Effector memory CD4-positive, alpha-beta T cell (primary cell): ENCODE results near the gene MEF2C.
"Not testable (repeated sequence)": the region's sequence is repeated elsewhere in the genome, so short reads cannot be mapped to it uniquely, and the experiment has no call there.

Experiments used
- DNase-seq, 3 donors: peaks; one replicate each; pipeline ENCODE4 v3.0.0-alpha.2; 2020
- H3K27ac ChIP-seq: 2 replicates; pipeline ENCODE4 v1.7.0; 2013; ENCODE audit warnings: mild to moderate bottlenecking, low read length, moderate library complexity; ENCODE audit not compliant: insufficient read depth, poor library complexity, severe bottlenecking
- H3K27me3 ChIP-seq: replicated peaks from 2 replicates; pipeline ENCODE4 v1.7.0; 2013; ENCODE audit warnings: mild to moderate bottlenecking, low read length; ENCODE audit not compliant: insufficient read depth, control insufficient read depth, poor library complexity, severe bottlenecking
- H3K36me3 ChIP-seq: 2 replicates; pipeline ENCODE4 v1.7.0; 2013; ENCODE audit warnings: mild to moderate bottlenecking, low read length, moderate library complexity; ENCODE audit not compliant: control insufficient read depth, insufficient read depth
- H3K4me1 ChIP-seq: 2 replicates; pipeline ENCODE4 v1.7.0; 2013; ENCODE audit warnings: low read length, mild to moderate bottlenecking; ENCODE audit not compliant: control insufficient read depth, insufficient read depth, poor library complexity, severe bottlenecking
- H3K4me3 ChIP-seq: 2 replicates; pipeline ENCODE4 v1.7.0; 2013; ENCODE audit warnings: low read length, low read depth, mild to moderate bottlenecking; ENCODE audit not compliant: insufficient read depth, poor library complexity, severe bottlenecking
- H3K9me3 ChIP-seq: 2 replicates; pipeline ENCODE4 v1.7.0; 2013; ENCODE audit warnings: mild to moderate bottlenecking, low read length, moderate library complexity; ENCODE audit not compliant: control insufficient read depth

MEF2C gene

DNA sequence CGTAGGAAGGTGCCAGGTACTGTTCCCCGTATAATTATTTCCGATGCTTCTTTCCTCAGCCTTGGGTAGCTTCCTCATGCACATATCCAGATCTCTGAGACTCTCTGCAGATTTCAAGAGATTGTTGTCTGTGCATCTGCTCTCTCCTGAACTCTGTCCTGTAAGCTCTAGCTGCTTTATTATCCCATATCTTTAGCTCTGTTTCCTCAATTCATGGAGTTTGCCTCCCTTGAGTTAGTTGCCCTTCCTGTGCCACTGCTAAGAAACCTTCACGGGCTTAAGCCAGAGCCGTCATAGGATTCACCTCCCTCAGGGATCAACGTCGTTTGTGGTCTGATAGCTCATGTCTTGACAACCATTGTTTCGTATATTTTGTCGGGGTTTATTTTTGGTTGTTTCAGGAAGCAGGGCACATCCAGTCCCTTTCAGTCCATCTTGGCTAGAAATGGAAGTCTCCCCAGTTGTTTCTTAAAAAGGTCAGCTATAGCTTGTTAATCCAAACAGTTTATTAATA lies 28.1 kb upstream of the MEF2C start:
- not testable (repeated sequence) for H3K4me3 ChIP-seq, DNase-seq, H3K27ac ChIP-seq

DNA sequence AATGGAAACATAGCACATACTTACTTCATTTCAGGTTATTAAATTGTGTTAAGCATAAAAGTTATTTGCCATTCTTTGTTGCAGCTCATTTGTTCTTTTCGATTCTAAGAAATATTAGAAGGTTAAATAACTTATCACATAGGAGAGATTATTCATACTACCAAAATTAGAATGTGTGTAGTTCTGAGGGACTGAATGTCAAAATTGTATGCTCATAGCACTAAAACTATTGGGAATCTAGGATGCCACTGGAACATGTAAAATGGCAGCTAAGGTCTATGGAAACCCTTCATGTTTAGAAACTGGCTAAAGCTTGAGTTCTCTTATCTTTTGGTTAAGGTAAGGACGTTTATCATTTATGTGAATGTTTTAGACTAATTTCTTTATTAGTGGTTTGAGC lies 21.5 kb upstream of the MEF2C start:
- H3K4me1 ChIP-seq, H3K27ac ChIP-seq, H3K9me3 ChIP-seq, H3K27me3 ChIP-seq, H3K36me3 ChIP-seq, H3K4me3 ChIP-seq, DNase-seq: not testable (repeated sequence)

More for the DNA sequence above, 28.1 kb upstream of the MEF2C start:
- not testable (repeated sequence) for H3K27me3 ChIP-seq, H3K9me3 ChIP-seq, H3K4me1 ChIP-seq, H3K36me3 ChIP-seq

DNA sequence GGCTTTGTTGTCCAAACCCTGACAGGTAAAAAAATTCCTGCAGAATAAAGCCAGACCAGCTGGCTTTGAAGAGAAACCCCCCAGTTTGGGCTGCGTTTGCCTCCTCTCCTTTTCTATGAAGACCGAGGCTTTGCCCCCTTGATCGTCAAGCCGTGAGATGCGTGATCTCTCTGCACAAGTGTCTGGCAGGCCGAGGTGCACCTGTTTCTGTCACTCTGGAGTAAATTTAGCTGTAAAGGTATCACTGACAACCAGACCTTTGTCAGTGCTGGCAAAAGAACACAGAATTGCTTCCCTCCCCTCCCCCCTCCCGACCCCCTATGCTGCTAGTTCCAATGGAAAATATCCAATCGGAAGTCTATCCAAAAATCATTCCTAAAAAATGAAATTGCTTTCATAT lies 21.0 kb upstream of the MEF2C start:
- not testable (repeated sequence) for DNase-seq

DNA sequence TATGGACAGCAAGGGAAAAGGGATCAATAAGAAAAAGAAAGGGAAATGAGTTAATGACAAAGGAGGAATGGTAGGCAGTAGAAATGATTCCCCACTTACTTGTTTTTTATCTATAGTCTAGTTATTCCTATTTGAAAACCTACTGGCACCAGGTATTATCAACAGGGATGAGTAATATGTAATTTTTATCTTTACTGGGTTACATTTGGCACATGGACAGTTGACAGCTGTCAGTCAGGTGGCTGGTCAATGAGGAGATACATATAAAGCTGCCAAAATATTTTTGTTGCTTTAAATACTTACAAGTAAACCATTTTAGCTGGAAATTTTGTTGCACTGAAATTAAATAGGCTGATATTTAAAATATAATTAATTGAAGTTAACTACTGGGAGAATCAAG lies 18.1 kb upstream of the MEF2C start:
- H3K27ac ChIP-seq, H3K4me3 ChIP-seq, H3K36me3 ChIP-seq, H3K9me3 ChIP-seq, H3K27me3 ChIP-seq, DNase-seq, H3K4me1 ChIP-seq: not testable (repeated sequence)

More for the DNA sequence above, 21.0 kb upstream of the MEF2C start:
- not testable (repeated sequence) for H3K4me3 ChIP-seq, H3K4me1 ChIP-seq, H3K36me3 ChIP-seq, H3K9me3 ChIP-seq, H3K27me3 ChIP-seq, H3K27ac ChIP-seq

DNA sequence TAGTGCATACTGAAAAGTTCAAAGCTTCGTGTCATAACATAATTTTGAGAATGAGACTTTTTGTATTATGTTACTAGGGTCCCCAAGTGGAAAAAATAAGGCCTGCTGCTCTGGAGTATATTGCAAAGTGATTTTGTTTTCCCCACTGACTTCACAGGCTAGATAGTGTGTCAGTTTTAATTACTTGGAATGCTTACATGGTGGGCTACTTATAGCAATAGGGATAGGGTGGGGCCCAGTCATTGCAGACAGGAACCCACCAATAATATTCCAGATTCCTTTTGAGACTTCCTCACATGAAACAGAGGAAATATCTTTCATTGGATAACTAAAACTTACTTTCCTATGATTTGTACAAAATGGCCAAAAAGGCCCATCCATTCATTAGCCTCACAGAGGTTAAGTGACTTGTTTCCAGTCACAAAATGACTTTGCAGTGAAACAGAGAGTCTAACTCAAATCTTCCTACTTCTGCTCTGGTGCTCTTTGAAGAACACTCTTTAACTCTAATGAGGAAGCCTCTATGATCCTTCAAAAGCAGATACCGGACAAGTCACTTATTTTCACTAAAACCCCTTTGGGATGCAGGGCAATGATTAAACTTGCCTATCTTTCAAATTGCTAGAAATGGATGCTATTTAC lies 16.2 kb upstream of the MEF2C start:
- Histone ChIP-seq H3K4me1 (no peaks in the 10 kb centered on the region), H3K27me3 (no peaks in the 10 kb centered on the region), H3K9me3 (no peaks in the 10 kb centered on the region), H3K4me3 (no peak overlapping the region), H3K36me3 (no peaks in the 10 kb centered on the region), H3K27ac (no peak overlapping the region)
- DNase-seq = no peak

DNA sequence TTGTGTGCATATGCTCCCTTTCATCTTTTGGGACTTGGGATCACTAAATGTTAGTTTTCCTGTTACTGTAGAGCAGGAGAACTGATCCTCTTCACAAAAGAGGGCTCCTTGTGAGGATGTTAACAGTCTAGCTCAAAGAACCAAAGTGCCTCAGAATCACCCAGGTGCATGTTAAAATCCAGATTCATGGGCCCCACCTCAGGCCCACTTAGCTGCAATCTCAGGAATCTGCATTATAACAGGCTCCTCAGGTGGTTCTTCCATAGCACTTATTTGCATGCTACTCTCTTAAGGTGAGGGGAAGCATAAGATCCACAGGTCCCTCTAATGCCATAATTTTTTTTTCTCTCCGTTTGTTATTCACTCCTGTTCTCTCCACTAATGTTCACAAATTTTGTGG lies 14.8 kb upstream of the MEF2C start:
- H3K4me3 ChIP-seq = no peak overlapping the region
- H3K36me3 ChIP-seq = no peaks in the 10 kb centered on the region
- H3K4me1 ChIP-seq = no peaks in the 10 kb centered on the region
- no peak overlapping the region for H3K27ac ChIP-seq
- no peaks in the 10 kb centered on the region for H3K27me3 ChIP-seq
- H3K9me3 ChIP-seq = no peaks in the 10 kb centered on the region
- DNase-seq = no peak

DNA sequence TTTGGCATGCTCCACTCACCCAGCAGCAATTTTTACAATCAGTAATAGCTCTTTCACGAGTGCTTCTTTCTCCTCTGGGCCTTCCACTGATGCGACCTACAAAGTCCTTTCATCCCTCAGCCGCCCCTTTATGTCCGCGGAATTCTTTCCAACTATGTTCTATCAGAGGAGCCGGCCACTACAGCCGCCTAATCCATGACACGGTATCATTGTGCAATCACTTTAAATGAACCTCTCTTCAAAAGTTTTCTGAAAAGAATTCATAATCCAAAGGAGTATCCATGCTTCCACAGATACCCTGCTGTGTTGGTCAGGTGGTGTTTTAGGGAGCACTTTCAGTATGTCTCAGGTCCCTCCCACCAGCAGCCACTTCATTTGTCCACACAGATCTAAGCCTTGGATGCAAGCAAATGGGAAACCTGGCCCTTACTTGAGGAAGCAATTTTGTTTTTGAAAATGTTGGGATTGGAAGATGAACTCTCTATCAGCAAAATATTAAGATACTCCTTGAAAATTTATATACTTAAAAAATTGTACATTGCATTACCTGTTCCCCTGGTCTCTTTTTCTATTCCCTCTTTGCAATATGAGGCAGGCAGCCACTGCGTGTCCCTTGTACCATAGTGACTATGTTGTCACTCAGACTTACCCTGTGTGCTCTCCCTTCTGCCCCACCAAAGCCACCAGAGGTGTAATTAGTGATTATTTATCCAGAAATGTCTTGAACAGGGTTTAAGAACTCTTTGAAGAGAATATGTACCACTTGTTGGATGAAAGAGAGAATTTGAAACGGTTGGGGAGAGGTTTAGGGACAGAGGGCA lies 12.9 kb upstream of the MEF2C start:
- Histone ChIP-seq H3K36me3 (no peaks in the 10 kb centered on the region), H3K4me1 (no peaks in the 10 kb centered on the region), H3K27me3 (no peaks in the 10 kb centered on the region), H3K9me3 (no peaks in the 10 kb centered on the region), H3K4me3 (no peak overlapping the region), H3K27ac (no peak overlapping the region)
- no peak for DNase-seq

DNA sequence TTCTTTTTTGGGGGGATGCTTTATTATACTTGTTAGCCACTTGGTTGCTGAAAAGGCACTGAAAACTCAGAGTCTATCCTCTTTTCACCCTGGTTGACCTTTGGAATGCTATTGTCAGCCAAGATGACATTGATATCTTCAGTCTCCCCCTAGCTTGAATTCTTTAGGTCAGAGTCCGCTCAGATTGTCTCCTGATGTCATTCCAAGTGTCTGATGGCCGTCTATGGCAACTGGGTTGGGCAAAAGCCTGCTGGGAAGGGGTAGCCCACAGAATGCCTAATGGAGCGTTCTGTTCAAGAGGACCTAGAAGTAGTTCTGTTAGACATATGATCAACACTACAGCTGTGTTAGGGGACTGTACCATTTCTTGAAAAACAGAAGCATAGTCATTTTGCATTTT lies 9.7 kb upstream of the MEF2C start:
- no peaks in the 10 kb centered on the region for H3K36me3 ChIP-seq
- H3K9me3 ChIP-seq = no peaks in the 10 kb centered on the region
- H3K27ac ChIP-seq = no peak overlapping the region
- H3K27me3 ChIP-seq = peaks cover 6% of the 10 kb centered on the region
- no peak overlapping the region for H3K4me3 ChIP-seq
- H3K4me1 ChIP-seq = no peaks in the 10 kb centered on the region
- DNase-seq = no peak

DNA sequence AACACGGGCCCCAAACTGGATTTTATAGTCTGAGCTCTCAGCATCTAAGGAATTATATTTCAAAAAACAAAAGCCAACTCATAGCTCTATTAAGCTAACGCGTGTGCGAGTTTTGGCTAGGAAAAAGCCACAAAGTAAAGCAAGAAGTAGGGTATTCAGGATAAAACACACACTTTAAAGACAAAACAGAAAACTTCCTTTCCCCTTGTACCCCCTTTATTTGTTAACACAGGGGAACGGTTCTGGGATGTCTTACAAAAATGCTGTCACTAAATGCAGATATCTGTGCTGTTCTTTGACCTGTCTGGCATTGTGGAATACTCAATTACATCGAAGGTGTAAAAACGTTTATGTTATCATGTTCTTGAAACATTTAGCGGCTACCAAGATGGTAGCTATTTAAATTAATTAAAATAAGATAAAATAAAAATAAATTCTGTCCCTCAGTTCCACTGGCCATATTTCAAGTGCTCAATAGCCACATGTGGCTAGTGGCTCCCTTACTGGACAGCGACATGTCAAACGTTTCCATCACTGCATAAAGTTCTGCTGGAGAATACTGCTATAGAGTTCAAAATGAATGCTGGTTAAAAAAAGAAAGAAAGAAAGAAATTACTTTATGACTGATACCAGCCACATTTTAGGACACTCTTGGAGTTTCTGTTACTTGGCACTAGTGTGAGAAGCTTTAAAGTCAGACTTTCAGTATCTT lies 7.2 kb upstream of the MEF2C start:
- Histone ChIP-seq H3K4me3 (no peak overlapping the region), H3K36me3 (no peaks in the 10 kb centered on the region), H3K9me3 (no peaks in the 10 kb centered on the region), H3K27ac (no peak overlapping the region), H3K4me1 (no peaks in the 10 kb centered on the region), H3K27me3 (peaks cover 8% of the 10 kb centered on the region)
- no peak for DNase-seq
